DND-41 (cell line): ENCODE results near the gene SEC31B.
A peak's percentile ranks its signal among the peaks of the same experiment; 100 is the strongest.

Experiments
- ATAC-seq: fragments of 200-7000 bp; cut with Tn5 transposase; 3 replicates; pipeline ENCODE4 v1.9.1; 2021; ENCODE audit warnings: low read depth; ENCODE audit not compliant: insufficient read depth
- DNase-seq: peaks from one replicate; pipeline ENCODE4 v3.0.0-alpha.2; 2020
- H2AFZ ChIP-seq: 2 replicates; pipeline ENCODE4 v1.6.0; 2012; ENCODE audit warnings: low read depth, low read length
- H3K27ac ChIP-seq: 2 replicates; pipeline ENCODE4 v1.5.1; 2012; ENCODE audit warnings: low read length, inconsistent platforms
- H3K27me3 ChIP-seq: fragments of 200-600 bp; sonication (generic); 2 replicates; pipeline ENCODE4 v1.6.0; 2012; ENCODE audit warnings: low read length, mild to moderate bottlenecking, inconsistent platforms; ENCODE audit not compliant: insufficient read depth, poor library complexity
- H3K36me3 ChIP-seq: 2 replicates; pipeline ENCODE4 v1.5.1; 2012; ENCODE audit warnings: low read length, inconsistent platforms; ENCODE audit not compliant: insufficient read depth
- H3K4me1 ChIP-seq: 2 replicates; pipeline ENCODE4 v1.5.1; 2012; ENCODE audit warnings: mild to moderate bottlenecking, low read length; ENCODE audit not compliant: insufficient read depth
- H3K4me2 ChIP-seq: 2 replicates; pipeline ENCODE4 v1.6.0; 2012; ENCODE audit warnings: mild to moderate bottlenecking, moderate library complexity, low read length, inconsistent platforms; ENCODE audit not compliant: insufficient read depth
- H3K4me3 ChIP-seq, 2 experiments: fragments of 200-600 bp in 1 of 2; shearing (Covaris generic) in 1 of 2; 2 replicates each; pipeline ENCODE4 v1.5.1; 2012 to 2016; ENCODE audit warnings: inconsistent platforms in 2 of 2, low read length in 2 of 2, mild to moderate bottlenecking in 2 of 2, low read depth in 1 of 2, moderate library complexity in 1 of 2
- H3K79me2 ChIP-seq: 2 replicates; pipeline ENCODE4 v1.6.0; 2012; ENCODE audit warnings: low read length, inconsistent platforms; ENCODE audit not compliant: insufficient read depth
- H3K9ac ChIP-seq: 2 replicates; pipeline ENCODE4 v1.6.0; 2012; ENCODE audit warnings: low read depth, mild to moderate bottlenecking, inconsistent platforms, low read length, moderate library complexity
- H3K9me3 ChIP-seq: 2 replicates; pipeline ENCODE4 v1.5.1; 2012; ENCODE audit warnings: low read length, moderate library complexity, mild to moderate bottlenecking, inconsistent platforms; ENCODE audit not compliant: insufficient read depth, severe bottlenecking
- H4K20me1 ChIP-seq: 2 replicates; pipeline ENCODE4 v1.6.0; 2012; ENCODE audit warnings: low read length; ENCODE audit not compliant: insufficient read depth
- CTCF ChIP-seq: IDR thresholded peaks from 2 replicates; pipeline ENCODE4 v1.5.1; 2012; ENCODE audit warnings: borderline replicate concordance, low read length, moderate library complexity, mild to moderate bottlenecking; ENCODE audit not compliant: poor library complexity, severe bottlenecking; ENCODE audit errors: extremely low read depth
- EZH2 ChIP-seq: IDR thresholded peaks from 3 replicates; pipeline ENCODE4 v1.6.1; 2012; ENCODE audit warnings: borderline replicate concordance, low read depth, mild to moderate bottlenecking, moderate library complexity, low read length, inconsistent platforms; ENCODE audit not compliant: severe bottlenecking

Gene SEC31B

GRCh38 chr10:100524638-100525037, 5.0 kb upstream of the SEC31B start:
- no peak for DNase-seq

GRCh38 chr10:100524206-100524605, 4.5 kb upstream of the SEC31B start:
- H3K4me1 ChIP-seq: peaks cover 30% of the 10 kb centered on the region
- H3K36me3 ChIP-seq: peaks cover 66% of the 10 kb centered on the region
- TF ChIP-seq EZH2: no peak
- H3K9ac ChIP-seq: no peak overlapping the region
- ATAC-seq: no peak
- H2AFZ ChIP-seq: no peak overlapping the region
- peaks cover 33% of the 10 kb centered on the region for H3K79me2 ChIP-seq
- H3K4me3 ChIP-seq: no peak overlapping the region
- peaks cover 14% of the 10 kb centered on the region for H4K20me1 ChIP-seq
- no peak overlapping the region for H3K4me2 ChIP-seq
- no peaks in the 10 kb centered on the region for H3K9me3 ChIP-seq
- DNase-seq: no peak
- H3K27ac ChIP-seq: no peak overlapping the region
- H3K27me3 ChIP-seq: no peaks in the 10 kb centered on the region

More at GRCh38 chr10:100524638-100525037, 5.0 kb upstream of the SEC31B start:
- Histone ChIP-seq H3K4me1 (peaks cover 30% of the 10 kb centered on the region), H3K9ac (no peak overlapping the region), H3K4me3 (no peak overlapping the region), H3K27me3 (no peaks in the 10 kb centered on the region), H2AFZ (no peak overlapping the region), H3K4me2 (no peak overlapping the region), H3K9me3 (no peaks in the 10 kb centered on the region), H3K79me2 (peaks cover 37% of the 10 kb centered on the region), H4K20me1 (peaks cover 14% of the 10 kb centered on the region), H3K27ac (no peak overlapping the region), H3K36me3 (peaks cover 64% of the 10 kb centered on the region)
- peak; percentile 25 for TF ChIP-seq CTCF
- no peak for TF ChIP-seq EZH2
- no peak for ATAC-seq

GRCh38 chr10:100522945-100523344, 3.3 kb upstream of the SEC31B start:
- Histone ChIP-seq H3K9ac (no peak overlapping the region), H3K4me3 (no peak overlapping the region), H3K27me3 (no peaks in the 10 kb centered on the region), H2AFZ (no peak overlapping the region), H3K36me3 (peaks cover 60% of the 10 kb centered on the region), H3K4me2 (no peak overlapping the region), H3K79me2 (peaks cover 20% of the 10 kb centered on the region), H3K4me1 (peaks cover 26% of the 10 kb centered on the region), H3K9me3 (no peaks in the 10 kb centered on the region), H3K27ac (no peak overlapping the region), H4K20me1 (peaks cover 14% of the 10 kb centered on the region)
- DNase-seq (no peak), ATAC-seq (no peak)
- TF ChIP-seq CTCF (no peak), EZH2 (no peak)

- Histone ChIP-seq H3K36me3 (peaks cover 55% of the 10 kb centered on the region), H3K4me3 (no peak overlapping the region), H3K27me3 (no peaks in the 10 kb centered on the region), H3K4me2 (no peak overlapping the region), H3K9ac (no peak overlapping the region), H4K20me1 (peaks cover 14% of the 10 kb centered on the region), H3K4me1 (peaks cover 19% of the 10 kb centered on the region), H3K79me2 (peaks cover 13% of the 10 kb centered on the region), H2AFZ (no peak overlapping the region), H3K9me3 (no peaks in the 10 kb centered on the region), H3K27ac (no peak overlapping the region)
- ATAC-seq (no peak), DNase-seq (no peak)
- no peak for TF ChIP-seq EZH2
Measured at GRCh38 chr10:100522107-100522801, 2.6 kb upstream of the SEC31B start.
